ENCODE data around the gene PRDM16.

PRDM16 gene

DNA sequence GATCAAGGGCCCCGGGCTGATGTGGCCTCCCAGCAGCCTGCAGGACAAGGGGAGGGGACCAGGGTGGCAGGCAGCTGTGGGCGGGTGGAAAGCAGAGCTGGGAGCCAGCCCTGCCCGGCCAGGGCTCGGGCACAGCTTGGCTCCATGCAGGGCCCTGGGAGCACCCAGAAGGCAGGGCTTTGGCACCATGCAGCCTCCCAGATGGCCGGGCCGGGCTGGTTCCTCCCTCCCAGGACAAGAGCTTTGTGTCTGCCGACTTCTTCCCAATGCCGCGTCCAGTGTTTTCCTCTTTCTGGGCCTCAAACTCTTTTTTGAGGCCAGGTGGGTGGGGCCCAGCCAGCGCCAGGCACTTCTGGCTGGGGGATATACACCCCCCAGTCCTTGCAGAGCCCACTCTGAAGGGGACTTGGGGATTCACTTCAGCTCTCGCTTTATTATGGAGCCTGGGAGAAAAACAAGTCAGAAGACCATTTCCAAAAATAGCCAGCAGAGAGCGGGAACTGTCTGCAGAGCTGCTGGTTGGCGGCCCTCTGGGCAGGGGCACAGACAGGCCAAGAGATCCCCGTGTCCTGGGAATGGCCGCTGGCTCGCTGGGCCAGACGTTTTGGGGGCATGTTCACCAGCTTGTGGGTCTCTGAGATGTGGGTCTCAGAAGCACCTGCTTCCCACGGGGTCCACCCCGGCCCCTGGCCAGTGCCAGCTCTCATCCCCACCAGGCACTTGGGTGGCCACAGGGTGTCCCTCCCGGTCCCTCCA lies 281.7 kb downstream of the PRDM16 start:
- TF ChIP-seq JUND (IDR thresholded peaks at IDR 0.05; ENCODE audit: low read depth): no peak
- in situ Hi-C loops (cut with HindIII; ENCODE audit: low pct_unique_long_range_greater_than_20kb, low sequenced_read_pairs): no loop called here
- no peak for DNase-seq (ENCODE audit: low read depth in 1 of 2, low spot score in 1 of 2)

DNA sequence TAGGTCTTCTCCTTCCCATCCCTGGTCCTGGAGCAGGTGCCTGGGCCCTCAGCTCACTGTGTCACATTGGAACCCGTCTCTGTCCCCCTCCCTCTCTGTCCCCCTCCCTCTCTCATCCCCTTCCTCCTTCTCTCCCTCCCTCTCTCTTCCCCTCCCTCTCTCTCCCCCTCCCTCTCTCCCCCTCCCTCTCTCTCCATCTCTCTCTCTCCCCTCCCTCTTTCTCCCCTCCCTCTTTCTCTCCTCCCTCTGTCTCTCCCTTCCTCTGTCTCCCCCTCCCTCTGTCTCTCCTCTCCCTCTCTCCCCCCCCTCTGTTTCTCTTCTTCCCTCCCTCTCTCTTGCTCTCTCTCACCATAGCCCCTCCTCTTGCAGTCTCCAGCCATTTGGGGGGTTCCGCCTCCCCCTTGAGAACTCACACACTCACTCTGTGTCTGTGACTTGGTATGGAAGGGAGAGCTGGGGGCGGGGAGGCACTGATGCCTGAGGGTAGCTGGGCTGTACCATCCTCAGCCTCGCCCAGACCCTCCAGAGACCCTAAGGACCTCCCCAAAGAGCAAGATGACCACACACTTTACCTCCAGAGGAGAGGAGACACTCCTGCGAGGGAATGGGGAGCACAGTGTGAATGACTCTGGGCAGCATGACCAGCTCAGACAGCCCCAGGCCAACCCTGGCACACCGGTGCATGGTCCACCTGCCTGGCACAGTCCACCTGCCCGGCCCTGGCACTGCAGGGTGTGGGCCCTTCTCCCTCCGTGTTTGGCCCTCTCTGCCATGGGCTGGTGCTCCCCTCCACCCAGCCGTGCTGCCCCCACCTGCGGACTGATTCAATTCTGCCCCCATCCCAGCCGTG lies 282.7 kb downstream of the PRDM16 start:
- TF ChIP-seq JUND (IDR thresholded peaks at IDR 0.05; ENCODE audit: low read depth): no peak
- in situ Hi-C loops (cut with HindIII; ENCODE audit: low pct_unique_long_range_greater_than_20kb, low sequenced_read_pairs): no loop called here

DNA sequence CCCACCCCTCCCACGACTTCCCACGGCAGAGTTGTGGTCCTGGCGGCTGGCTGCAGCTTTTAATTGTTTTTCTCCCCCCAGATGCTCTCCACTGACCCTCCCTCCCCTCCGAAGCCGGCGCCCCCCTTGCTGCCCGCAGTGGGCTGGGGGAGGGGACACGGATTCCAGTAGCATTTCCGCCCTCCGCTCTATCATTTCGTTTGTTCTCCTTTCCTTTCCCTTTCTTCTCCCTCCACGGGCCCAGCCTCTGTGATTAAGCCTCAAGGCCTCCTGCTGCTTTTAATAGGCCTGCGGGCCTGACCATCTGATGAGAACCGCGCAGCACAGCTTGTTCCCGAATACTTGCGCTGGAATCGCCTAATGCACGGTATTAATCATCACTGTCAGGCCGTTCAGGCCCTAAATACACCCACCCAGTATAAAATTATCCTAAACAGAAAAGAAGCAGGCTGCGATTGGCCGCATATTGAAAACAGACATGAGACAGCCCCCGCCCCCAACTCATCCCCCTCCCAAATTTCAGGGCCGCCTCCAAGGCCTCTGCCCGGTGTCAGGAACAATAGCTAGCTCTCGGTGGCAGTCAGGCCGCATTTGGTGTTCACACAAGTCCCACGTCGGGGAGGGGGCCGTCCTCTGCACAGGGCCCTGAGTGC lies 283.4 kb downstream of the PRDM16 start:
- in situ Hi-C loops (cut with HindIII; ENCODE audit: low pct_unique_long_range_greater_than_20kb, low sequenced_read_pairs): no loop called here
- DNase-seq (ENCODE audit: low read depth in 1 of 2, low spot score in 1 of 2): no peak
- TF ChIP-seq JUND (IDR thresholded peaks at IDR 0.05; ENCODE audit: low read depth): no peak

More for the DNA sequence above, 282.7 kb downstream of the PRDM16 start:
- no peak for DNase-seq (ENCODE audit: low read depth in 1 of 2, low spot score in 1 of 2)

DNA sequence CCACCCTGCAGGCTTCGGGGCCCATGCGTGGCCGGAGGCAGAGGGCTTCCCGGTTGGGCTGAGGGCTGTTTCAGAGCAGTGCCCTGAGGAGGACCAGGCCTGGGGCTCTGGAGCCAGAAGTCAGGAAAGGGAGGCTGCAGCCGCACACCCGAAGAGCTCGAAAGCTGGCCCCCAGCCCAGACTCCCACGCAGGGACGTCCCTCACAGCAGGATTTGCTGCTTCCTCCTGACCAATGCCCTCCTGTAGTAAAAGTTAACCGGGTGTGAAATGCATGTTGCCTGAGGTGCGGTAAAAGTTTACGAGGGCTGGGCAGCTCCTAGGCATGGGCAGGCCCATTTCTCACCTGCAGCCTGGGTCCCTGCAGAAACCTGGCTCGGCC lies 283.9 kb downstream of the PRDM16 start:
- no peak for DNase-seq (ENCODE audit: low read depth in 1 of 2, low spot score in 1 of 2)
- in situ Hi-C loops (cut with HindIII; ENCODE audit: low pct_unique_long_range_greater_than_20kb, low sequenced_read_pairs): no loop called here
- TF ChIP-seq JUND (IDR thresholded peaks at IDR 0.05; ENCODE audit: low read depth): no peak

DNA sequence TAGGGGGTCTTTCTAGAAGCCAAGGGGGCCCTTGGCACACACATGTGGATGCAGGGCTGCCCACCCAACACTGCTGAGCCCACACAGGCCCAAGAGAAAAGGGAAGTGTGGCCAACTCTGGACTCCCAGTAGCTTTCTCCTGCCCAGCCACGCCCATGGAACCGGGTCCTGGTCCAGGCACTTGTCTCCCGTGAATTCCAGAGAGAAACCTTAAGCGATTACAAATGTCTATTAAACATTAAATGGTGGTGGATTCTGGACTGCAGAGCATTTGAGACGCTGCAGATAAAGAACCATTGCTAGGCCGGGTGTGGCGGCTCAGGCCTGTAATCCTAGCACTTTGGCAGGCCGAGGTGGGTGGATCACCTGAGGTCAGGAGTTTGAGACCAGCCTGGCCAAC lies 284.9 kb downstream of the PRDM16 start:
- no peak for DNase-seq (ENCODE audit: low read depth in 1 of 2, low spot score in 1 of 2)
- in situ Hi-C loops (cut with HindIII; ENCODE audit: low pct_unique_long_range_greater_than_20kb, low sequenced_read_pairs): no loop called here
- no peak for TF ChIP-seq JUND (IDR thresholded peaks at IDR 0.05; ENCODE audit: low read depth)

DNA sequence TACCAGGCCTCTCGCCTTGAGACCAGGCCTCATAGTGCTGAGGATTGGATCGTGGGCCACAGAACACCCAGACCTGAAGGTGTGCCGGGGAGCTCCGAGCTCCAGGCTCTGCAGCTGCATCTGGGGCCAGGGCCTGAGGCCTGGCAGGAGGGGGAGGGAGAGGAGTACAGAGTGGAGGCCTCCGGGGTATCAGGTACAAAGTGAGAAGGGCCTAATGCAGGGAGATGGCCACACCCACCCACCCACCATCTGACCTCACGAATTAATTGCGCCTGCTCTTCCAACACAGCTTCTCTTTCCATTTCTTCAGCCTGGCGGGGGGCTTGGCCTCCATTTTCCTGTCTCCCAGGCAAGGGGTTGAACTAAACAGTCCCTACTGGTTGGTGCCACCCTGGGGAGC lies 286.1 kb downstream of the PRDM16 start:
- in situ Hi-C loops (cut with HindIII; ENCODE audit: low pct_unique_long_range_greater_than_20kb, low sequenced_read_pairs): no loop called here

DNA sequence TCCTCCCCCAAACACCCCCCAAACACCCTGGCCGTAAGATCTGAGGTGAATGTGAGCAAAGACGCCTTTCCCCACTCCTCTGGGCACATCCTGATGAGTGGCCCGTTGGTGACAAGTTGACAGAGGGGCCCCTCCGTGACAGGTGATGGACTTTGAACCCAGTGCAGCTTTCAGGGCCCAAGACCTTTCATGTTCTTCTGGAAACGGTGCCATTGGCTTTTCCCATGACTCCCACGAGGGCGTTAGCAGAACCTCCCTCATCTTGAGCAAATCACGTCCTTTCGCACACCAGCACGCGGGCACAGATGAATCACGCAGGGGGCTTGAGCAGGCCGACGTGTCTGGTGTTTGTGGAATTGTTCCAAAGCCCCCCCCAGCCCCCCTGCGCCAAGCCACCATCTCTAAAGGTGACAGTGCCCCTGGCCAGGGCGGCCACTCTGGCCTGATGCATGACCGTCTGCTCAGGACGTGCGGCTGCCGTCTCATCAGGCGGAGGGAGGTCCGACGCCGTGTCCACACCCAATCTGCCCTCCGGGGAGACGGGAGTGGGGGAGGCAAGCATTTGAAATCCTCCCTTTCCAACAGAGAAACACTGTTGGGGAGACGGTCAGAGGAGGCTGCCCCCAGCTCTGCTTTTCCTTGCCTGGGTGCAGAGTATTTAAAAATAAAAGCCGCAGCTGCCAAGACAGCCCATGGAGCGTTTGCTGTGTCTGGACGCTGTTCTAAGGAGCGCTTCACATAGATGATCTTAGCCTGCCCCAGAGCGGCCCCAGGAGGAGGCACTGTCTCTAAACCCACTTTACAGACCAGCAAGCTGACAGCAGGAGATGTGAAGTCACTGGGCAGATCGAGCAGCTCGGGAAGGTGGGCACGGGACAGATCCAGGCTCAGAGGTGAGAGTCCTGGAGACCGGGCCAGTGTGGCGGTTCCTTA lies 287.2 kb downstream of the PRDM16 start:
- TF ChIP-seq JUND (IDR thresholded peaks at IDR 0.05; ENCODE audit: low read depth): no peak
- in situ Hi-C loops (cut with HindIII; ENCODE audit: low pct_unique_long_range_greater_than_20kb, low sequenced_read_pairs): no loop called here
- no peak for DNase-seq (ENCODE audit: low read depth in 1 of 2, low spot score in 1 of 2)

More for the DNA sequence above, 286.1 kb downstream of the PRDM16 start:
- TF ChIP-seq JUND (IDR thresholded peaks at IDR 0.05; ENCODE audit: low read depth): no peak
- no peak for DNase-seq (ENCODE audit: low read depth in 1 of 2, low spot score in 1 of 2)

DNA sequence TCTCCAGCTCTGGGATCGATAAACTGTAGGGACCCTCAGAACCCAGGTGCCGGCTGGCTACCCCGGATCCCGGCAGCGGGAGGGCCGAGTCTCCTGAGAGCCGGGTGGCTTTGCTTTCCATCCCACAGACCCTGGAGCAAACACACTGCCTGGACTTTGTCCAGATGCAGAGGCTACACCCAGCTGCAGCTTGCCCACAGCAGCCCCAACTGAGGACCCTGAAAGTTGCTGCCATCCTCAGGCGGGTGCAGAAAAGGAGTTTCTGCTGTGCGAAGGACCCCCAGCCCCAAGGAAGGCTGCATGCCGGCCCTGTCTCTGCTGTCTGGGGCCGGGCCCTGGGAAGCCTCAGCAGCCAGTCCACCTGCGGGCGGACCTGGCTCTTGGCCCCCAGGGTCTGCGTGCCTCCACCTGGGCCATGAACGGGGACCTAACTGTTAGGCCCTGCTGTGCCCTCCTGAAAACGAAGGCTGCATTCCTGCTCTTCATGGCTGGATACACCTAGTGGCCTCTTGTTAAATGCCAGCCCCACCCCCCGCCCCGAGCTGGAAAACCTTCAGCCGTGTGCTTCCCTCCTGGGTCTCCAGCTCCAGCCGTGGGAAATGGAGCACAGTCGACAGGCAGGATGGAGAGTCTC lies 287.9 kb downstream of the PRDM16 start:
- DNase-seq (ENCODE audit: low read depth in 1 of 2, low spot score in 1 of 2): no peak
- TF ChIP-seq JUND (IDR thresholded peaks at IDR 0.05; ENCODE audit: low read depth): no peak
- in situ Hi-C loops (cut with HindIII; ENCODE audit: low pct_unique_long_range_greater_than_20kb, low sequenced_read_pairs): no loop called here

DNA sequence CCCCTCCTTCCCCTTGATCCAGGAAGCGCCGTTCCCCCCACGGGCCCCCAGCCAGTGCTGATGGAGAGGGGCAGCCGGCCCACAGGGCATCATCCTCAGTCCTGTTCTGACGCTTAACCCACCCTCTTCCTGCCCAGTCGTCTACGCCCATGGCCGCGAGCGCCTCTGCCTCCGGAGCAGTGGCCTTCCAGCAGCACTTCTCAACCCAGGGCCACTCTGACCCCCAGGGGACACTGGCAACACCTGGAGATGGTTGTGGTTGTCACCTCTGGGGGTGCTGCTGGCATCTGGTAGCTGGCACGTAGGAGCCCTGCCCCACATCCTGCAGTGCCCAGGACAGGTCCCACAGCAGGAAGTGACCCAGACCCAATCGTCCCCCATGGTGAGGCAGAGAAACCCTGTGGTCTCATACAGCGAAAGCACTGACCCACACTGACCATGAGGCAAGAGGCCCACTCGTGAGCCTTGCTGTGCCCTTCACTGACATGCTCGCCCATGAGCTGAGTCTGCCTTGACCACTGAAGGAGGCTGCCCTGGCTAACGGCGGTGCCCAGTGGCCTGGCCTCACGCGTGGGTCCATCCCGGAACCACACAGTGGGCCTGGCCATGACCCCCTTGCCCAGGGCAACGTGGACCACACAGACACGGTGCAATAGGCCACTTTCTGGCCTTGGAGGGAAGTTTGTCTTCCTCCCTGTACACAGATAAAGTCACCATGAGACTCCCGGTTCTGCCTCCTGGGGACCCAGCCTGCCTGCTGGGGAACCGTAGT lies 288.7 kb downstream of the PRDM16 start:
- in situ Hi-C loops (cut with HindIII; ENCODE audit: low pct_unique_long_range_greater_than_20kb, low sequenced_read_pairs): no loop called here
- no peak for DNase-seq (ENCODE audit: low read depth in 1 of 2, low spot score in 1 of 2)
- TF ChIP-seq JUND (IDR thresholded peaks at IDR 0.05; ENCODE audit: low read depth): no peak

DNA sequence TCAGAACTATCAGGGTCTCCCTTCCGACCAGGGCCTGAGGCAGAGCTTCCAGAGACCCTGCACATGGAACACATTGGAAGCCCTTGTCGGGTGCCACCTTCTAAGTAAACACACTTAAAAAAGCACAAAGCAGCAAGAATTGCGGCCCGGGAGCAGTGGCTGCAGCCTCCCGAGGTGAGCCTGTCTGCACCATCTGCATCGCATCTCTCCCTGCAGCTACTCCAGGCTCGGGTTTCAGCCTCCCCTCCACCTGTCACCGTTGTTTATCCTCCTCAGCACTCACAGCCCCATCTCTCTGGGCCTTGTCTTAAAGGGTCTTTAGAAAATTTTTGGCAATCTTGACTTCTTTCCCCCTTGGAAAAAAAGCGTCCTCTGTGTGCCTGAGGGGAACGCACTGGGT lies 290.3 kb downstream of the PRDM16 start:
- in situ Hi-C loops (cut with HindIII; ENCODE audit: low pct_unique_long_range_greater_than_20kb, low sequenced_read_pairs): no loop called here
- DNase-seq (ENCODE audit: low read depth in 1 of 2, low spot score in 1 of 2): no peak
- no peak for TF ChIP-seq JUND (IDR thresholded peaks at IDR 0.05; ENCODE audit: low read depth)

All from T47D (cell line).